ENCODE results near the gene CD34. TPM values are rescaled to one million over a fixed set of nuclear protein-coding genes. Genes with fewer than 3 reads are reported as not detected.

Gene CD34
- total and polyA plus RNA-seq, 8 donors: 3.2 to 31.2 (median 11.6) TPM

- no peak for DNase-seq
- Histone ChIP-seq H3K27ac (no peak overlapping the region), H3K27me3 (no peaks in the 10 kb centered on the region), H3K36me3 (no peaks in the 10 kb centered on the region), H3K9me3 (no peaks in the 10 kb centered on the region), H3K4me1 (peaks cover 0 to 9% (median 3%) of the 10 kb centered on the region in 4 donors), H3K4me3 (no peak overlapping the region)
- intact Hi-C loops (cut with DNase I; ENCODE audit: low total_unique reads): no loop called here
- TF ChIP-seq CTCF (IDR thresholded peaks at IDR 0.05): no peak
- no peak for TF ChIP-seq POLR2A (IDR thresholded peaks at IDR 0.05)
- TF ChIP-seq EP300 (IDR thresholded peaks at IDR 0.05): no peak
- TF ChIP-seq POLR2AphosphoS5 (IDR thresholded peaks at IDR 0.05): no peak
- 81 to 100% (median 88%) methylated on average over 2 of the region's 2 CpGs for WGBS, 5 donors
Measured at GRCh38 chr1:207901041-207901653, 9.8 kb downstream of the CD34 start.

- no peaks in the 10 kb centered on the region for H3K9me3 ChIP-seq
- H3K36me3 ChIP-seq: no peaks in the 10 kb centered on the region
- DNase-seq: no peak
- H3K4me3 ChIP-seq: no peak overlapping the region
- intact Hi-C loops (cut with DNase I; ENCODE audit: low total_unique reads): no loop called here
- WGBS, 5 donors: 38 to 65% (median 46%) methylated on average over 3 of the region's 3 CpGs
- peaks cover 0 to 9% (median 3%) of the 10 kb centered on the region in 4 donors for H3K4me1 ChIP-seq
- H3K27ac ChIP-seq: no peak overlapping the region
- no peaks in the 10 kb centered on the region for H3K27me3 ChIP-seq
- TF ChIP-seq POLR2A (IDR thresholded peaks at IDR 0.05) (no peak), CTCF (IDR thresholded peaks at IDR 0.05) (no peak), EP300 (IDR thresholded peaks at IDR 0.05) (no peak), POLR2AphosphoS5 (IDR thresholded peaks at IDR 0.05) (no peak)
Measured at GRCh38 chr1:207898836-207899235, 12.1 kb downstream of the CD34 start.

DNA sequence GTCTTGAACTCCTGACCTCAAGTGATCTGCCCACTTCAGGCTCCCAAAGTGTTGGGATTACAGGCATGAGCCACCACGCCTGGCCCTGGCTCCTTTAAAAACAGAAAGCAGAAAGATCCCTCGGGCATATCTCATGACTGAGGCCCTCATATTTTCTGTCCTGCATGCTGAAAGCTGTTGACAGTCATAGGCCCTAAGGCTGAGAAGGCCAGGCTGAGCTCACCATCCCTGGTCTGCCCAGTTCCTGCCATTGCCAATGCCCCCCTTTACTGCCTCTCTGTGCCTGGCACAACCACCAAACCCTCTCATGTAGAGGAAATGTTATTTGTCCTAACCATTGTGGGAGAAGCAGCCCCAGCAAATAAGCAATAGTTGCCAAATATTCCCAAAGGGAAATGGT, 12.7 kb downstream of the CD34 start:
- TF ChIP-seq POLR2A (IDR thresholded peaks at IDR 0.05) (no peak), CTCF (IDR thresholded peaks at IDR 0.05) (no peak), POLR2AphosphoS5 (IDR thresholded peaks at IDR 0.05) (no peak), EP300 (IDR thresholded peaks at IDR 0.05) (no peak)
- intact Hi-C loops (cut with DNase I; ENCODE audit: low total_unique reads): no loop called here
- no peak for DNase-seq
- 60 to 85% (median 71%) methylated on average over 2 of the region's 2 CpGs for WGBS, 5 donors
- Histone ChIP-seq H3K4me3 (no peak overlapping the region), H3K36me3 (no peaks in the 10 kb centered on the region), H3K4me1 (peaks cover 0 to 9% (median 3%) of the 10 kb centered on the region in 4 donors), H3K9me3 (no peaks in the 10 kb centered on the region), H3K27ac (no peak overlapping the region), H3K27me3 (no peaks in the 10 kb centered on the region)

- DNase-seq: peak in 1 of 2 donors; percentile 47
- WGBS, 5 donors: 26 to 64% (median 34%) methylated on average over 2 of the region's 2 CpGs
- Histone ChIP-seq H3K9me3 (no peaks in the 10 kb centered on the region), H3K4me1 (peaks cover 0 to 9% (median 0%) of the 10 kb centered on the region in 4 donors), H3K36me3 (no peaks in the 10 kb centered on the region), H3K27me3 (no peaks in the 10 kb centered on the region), H3K4me3 (no peak overlapping the region), H3K27ac (peak overlapping the region in 2 of 5 donors; percentile 21 to 44)
- TF ChIP-seq POLR2A (IDR thresholded peaks at IDR 0.05) (no peak), CTCF (IDR thresholded peaks at IDR 0.05) (peak in 2 of 7 experiments; percentile 26 to 34)
- intact Hi-C loops (cut with DNase I; ENCODE audit: low total_unique reads): no loop called here
Measured at GRCh38 chr1:207897188-207897587, 13.7 kb downstream of the CD34 start.

Measured in stomach (tissue), 9 donors.